ENCODE results near the gene CSNK1E.

DNA sequence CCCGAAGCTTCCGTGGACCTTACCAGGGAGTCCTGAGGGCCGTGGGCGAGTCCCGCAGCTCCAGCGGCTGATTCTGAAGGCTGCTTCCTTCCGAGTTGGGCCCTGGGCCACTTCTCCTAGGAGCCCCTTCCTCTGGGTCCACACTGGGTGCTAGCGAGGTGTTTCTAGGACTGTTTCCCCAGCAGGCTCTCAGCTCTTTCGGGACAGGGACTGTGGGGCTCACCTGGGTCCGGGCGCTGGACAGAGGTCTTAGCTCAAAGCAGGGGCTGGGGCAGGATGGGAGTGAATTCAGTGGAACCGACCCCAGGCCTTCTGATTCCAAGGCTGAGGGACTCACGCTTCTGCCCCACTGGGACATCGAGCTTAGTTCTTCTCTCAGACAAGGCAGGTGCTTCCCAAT is 29.3 kb upstream of the CSNK1E start:
- TF ChIP-seq SKIL (IDR thresholded peaks at IDR 0.05; ENCODE audit: low read depth, poor library complexity, severe bottlenecking), result no peak
- TF ChIP-seq POLR2A (IDR thresholded peaks at IDR 0.05; ENCODE audit: low read depth, low read length), result no peak
- no peak for TF ChIP-seq RAD51 (IDR thresholded peaks at IDR 0.05)
- TF ChIP-seq SPI1 (IDR thresholded peaks at IDR 0.05; ENCODE audit: borderline replicate concordance, insufficient read depth, low read depth, low read length), result no peak
- TF ChIP-seq TBL1XR1 (IDR thresholded peaks at IDR 0.05; ENCODE audit: low read depth, low read length), result no peak
- TF ChIP-seq POLR2AphosphoS5 (IDR thresholded peaks at IDR 0.05; ENCODE audit: low read length), result no peak
- no peak for TF ChIP-seq RCOR1 (conservative IDR thresholded peaks at IDR 0.05; ENCODE audit: low read depth, low read length)
- TF ChIP-seq, protein P1, sequence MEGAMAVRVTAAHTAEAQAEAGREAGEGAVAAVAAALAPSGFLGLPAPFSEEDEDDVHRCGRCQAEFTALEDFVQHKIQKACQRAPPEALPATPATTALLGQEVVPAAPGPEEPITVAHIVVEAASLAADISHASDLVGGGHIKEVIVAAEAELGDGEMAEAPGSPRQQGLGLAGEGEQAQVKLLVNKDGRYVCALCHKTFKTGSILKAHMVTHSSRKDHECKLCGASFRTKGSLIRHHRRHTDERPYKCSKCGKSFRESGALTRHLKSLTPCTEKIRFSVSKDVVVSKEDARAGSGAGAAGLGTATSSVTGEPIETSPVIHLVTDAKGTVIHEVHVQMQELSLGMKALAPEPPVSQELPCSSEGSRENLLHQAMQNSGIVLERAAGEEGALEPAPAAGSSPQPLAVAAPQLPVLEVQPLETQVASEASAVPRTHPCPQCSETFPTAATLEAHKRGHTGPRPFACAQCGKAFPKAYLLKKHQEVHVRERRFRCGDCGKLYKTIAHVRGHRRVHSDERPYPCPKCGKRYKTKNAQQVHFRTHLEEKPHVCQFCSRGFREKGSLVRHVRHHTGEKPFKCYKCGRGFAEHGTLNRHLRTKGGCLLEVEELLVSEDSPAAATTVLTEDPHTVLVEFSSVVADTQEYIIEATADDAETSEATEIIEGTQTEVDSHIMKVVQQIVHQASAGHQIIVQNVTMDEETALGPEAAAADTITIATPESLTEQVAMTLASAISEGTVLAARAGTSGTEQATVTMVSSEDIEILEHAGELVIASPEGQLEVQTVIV (IDR thresholded peaks at IDR 0.05; ENCODE audit: borderline replicate concordance, partially characterized antibody), result no peak
- TF ChIP-seq MXI1 (IDR thresholded peaks at IDR 0.05; ENCODE audit: low read depth, low read length), result no peak
- no peak for TF ChIP-seq ZBTB11 (CRISPR knock-in tag; IDR thresholded peaks at IDR 0.05)
- TF ChIP-seq CTCF (IDR thresholded peaks at IDR 0.05 in 2 of 3, conservative IDR thresholded peaks at IDR 0.05 in 1 of 3; ENCODE audit: control insufficient read depth in 2 of 3, extremely low read depth in 1 of 3, insufficient read depth in 1 of 3, low read depth in 3 of 3, low read length in 3 of 3), result no peak
